Germinal center (tissue), 1 donor: Measurements from ENCODE around the gene OMP.

ENCODE experiments used
- DNase-seq: peaks from one replicate; pipeline ENCODE4 v3.0.0; 2012; ENCODE audit warnings: mixed read lengths, low spot score

The OMP gene

GRCh38 chr11:77106759-77107158 is 4.1 kb downstream of the OMP start:
- DNase-seq = no peak

GRCh38 chr11:77107950-77108349 is 5.3 kb downstream of the OMP start:
- no peak for DNase-seq

- DNase-seq = no peak
These were observed 5.8 kb downstream of the OMP start for GRCh38 chr11:77108436-77108835.

- DNase-seq = no peak
These were observed 6.8 kb downstream of the OMP start for GRCh38 chr11:77109236-77110019.

- no peak for DNase-seq
These were observed 8.2 kb downstream of the OMP start for GRCh38 chr11:77110836-77111235.

- no peak for DNase-seq
These were observed 8.6 kb downstream of the OMP start for GRCh38 chr11:77111277-77111676.

- no peak for DNase-seq
These were observed 9.3 kb downstream of the OMP start for GRCh38 chr11:77111946-77112345.

- DNase-seq = no peak
These were observed 10.2 kb downstream of the OMP start for GRCh38 chr11:77112641-77113381.

GRCh38 chr11:77113382-77114088 is 10.9 kb downstream of the OMP start:
- DNase-seq = peak; percentile 49

GRCh38 chr11:77114089-77114463 is 11.4 kb downstream of the OMP start:
- no peak for DNase-seq

GRCh38 chr11:77115181-77115611 is 12.6 kb downstream of the OMP start:
- DNase-seq = peak; percentile 24

- no peak for DNase-seq
These were observed 13.3 kb downstream of the OMP start for GRCh38 chr11:77115956-77116355.

GRCh38 chr11:77117492-77117891 is 14.9 kb downstream of the OMP start:
- no peak for DNase-seq

- no peak for DNase-seq
These were observed 15.4 kb downstream of the OMP start for GRCh38 chr11:77118086-77118485.

- no peak for DNase-seq
These were observed 16.3 kb downstream of the OMP start for GRCh38 chr11:77118971-77119370.

GRCh38 chr11:77119531-77119936 is 16.9 kb downstream of the OMP start:
- no peak for DNase-seq

- no peak for DNase-seq
These were observed 17.9 kb downstream of the OMP start for GRCh38 chr11:77120571-77120970.

- no peak for DNase-seq
These were observed 18.5 kb downstream of the OMP start for GRCh38 chr11:77121096-77121640.

GRCh38 chr11:77121876-77122575 is 19.4 kb downstream of the OMP start:
- DNase-seq = no peak

- DNase-seq = no peak
These were observed 20.1 kb downstream of the OMP start for GRCh38 chr11:77122576-77123212.

- no peak for DNase-seq
These were observed 21.0 kb downstream of the OMP start for GRCh38 chr11:77123591-77123990.
